Anterior cingulate cortex (tissue), 58 donors: Measurements from ENCODE around the gene NPIPB4.
"Not testable (repeated sequence)": the region's sequence is repeated elsewhere in the genome, so short reads cannot be mapped to it uniquely, and the experiment has no call there.

ENCODE experiments used
- DNase-seq, 58 donors: peaks; one replicate each; lab custom pipeline; 2025; lab: John Stamatoyannopoulos, UW

NPIPB4 gene

GRCh38 chr16:21857656-21858055, at the start of gene NPIPB4:
NPIPB4 (minus strand) TSS chr16:21857756; CDS start chr16:21857378, 378 bp downstream.
- DNase-seq, result not testable (repeated sequence)

- DNase-seq, result not testable (repeated sequence)
Observed at GRCh38 chr16:21898998-21899397, 41.4 kb upstream of the NPIPB4 start.

GRCh38 chr16:21881988-21882387, 24.4 kb upstream of the NPIPB4 start:
- not testable (repeated sequence) for DNase-seq

- DNase-seq, result not testable (repeated sequence)
Observed at GRCh38 chr16:21837186-21837585, 20.4 kb downstream of the NPIPB4 start.

- DNase-seq, result not testable (repeated sequence)
Observed at GRCh38 chr16:21836334-21836733, 21.2 kb downstream of the NPIPB4 start.

- DNase-seq, result not testable (repeated sequence)
Observed at GRCh38 chr16:21835747-21836146, 21.8 kb downstream of the NPIPB4 start.

GRCh38 chr16:21834211-21834610, 23.3 kb downstream of the NPIPB4 start:
- not testable (repeated sequence) for DNase-seq

GRCh38 chr16:21829929-21830328, 27.6 kb downstream of the NPIPB4 start:
- DNase-seq, result not testable (repeated sequence)

GRCh38 chr16:21826067-21826706, 31.4 kb downstream of the NPIPB4 start:
- not testable (repeated sequence) for DNase-seq

- DNase-seq, result not testable (repeated sequence)
Observed at GRCh38 chr16:21825526-21825925, 32.0 kb downstream of the NPIPB4 start.

- not testable (repeated sequence) for DNase-seq
Observed at GRCh38 chr16:21823258-21823657, 34.3 kb downstream of the NPIPB4 start.

- DNase-seq, result not testable (repeated sequence)
Observed at GRCh38 chr16:21820908-21821465, 36.6 kb downstream of the NPIPB4 start.

- peak in 56 of 58 donors; percentile 4 to 72 (median 37) for DNase-seq
Observed at GRCh38 chr16:21820028-21820907, 37.3 kb downstream of the NPIPB4 start.

GRCh38 chr16:21819617-21820016, 37.9 kb downstream of the NPIPB4 start:
- not testable (repeated sequence) for DNase-seq

GRCh38 chr16:21817012-21817411, 40.5 kb downstream of the NPIPB4 start:
- DNase-seq, result not testable (repeated sequence)

- not testable (repeated sequence) for DNase-seq
Observed at GRCh38 chr16:21815694-21816093, 41.9 kb downstream of the NPIPB4 start.

- not testable (repeated sequence) for DNase-seq
Observed at GRCh38 chr16:21802375-21802663, 55.2 kb downstream of the NPIPB4 start.

GRCh38 chr16:21801538-21802374, 55.8 kb downstream of the NPIPB4 start:
- peak in 4 of 58 donors; percentile 1 to 3 (median 2) for DNase-seq

GRCh38 chr16:21798601-21799000, 59.0 kb downstream of the NPIPB4 start:
- not testable (repeated sequence) for DNase-seq

GRCh38 chr16:21793310-21793709, 64.2 kb downstream of the NPIPB4 start:
- not testable (repeated sequence) for DNase-seq
